Embryonic facial prominence (tissue), 1 donor: Measurements from ENCODE around the gene CCR8.
"Not testable (repeated sequence)": the region's sequence is repeated elsewhere in the genome, so short reads cannot be mapped to it uniquely, and the experiment has no call there.

ENCODE experiments used
- DNase-seq: peaks from one replicate; pipeline ENCODE4 v3.0.0-alpha.2; 2016; ENCODE audit errors: extremely low spot score

The CCR8 gene

GRCh38 chr3:39349080-39349479 lies 19.6 kb downstream of the CCR8 start:
- no peak for DNase-seq

DNA sequence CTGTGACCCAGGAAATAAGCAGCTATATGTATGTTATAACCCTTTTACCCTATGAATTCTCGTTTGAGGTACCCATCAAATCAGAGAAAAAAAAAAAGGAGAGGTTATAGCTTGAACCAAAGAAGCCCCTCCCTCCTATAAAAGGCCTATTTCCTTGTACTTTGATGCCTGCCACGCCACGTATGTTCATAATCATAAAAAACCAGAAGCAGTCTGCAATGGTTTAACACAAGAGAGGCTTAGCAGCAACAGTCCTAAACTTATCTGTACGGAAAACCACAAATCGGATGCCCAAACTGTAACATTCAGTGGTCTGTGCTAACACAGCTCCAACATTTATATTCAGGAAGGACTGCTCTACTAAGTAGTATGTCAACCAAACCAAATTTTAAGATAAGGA lies 21.2 kb downstream of the CCR8 start:
- no peak for DNase-seq

DNA sequence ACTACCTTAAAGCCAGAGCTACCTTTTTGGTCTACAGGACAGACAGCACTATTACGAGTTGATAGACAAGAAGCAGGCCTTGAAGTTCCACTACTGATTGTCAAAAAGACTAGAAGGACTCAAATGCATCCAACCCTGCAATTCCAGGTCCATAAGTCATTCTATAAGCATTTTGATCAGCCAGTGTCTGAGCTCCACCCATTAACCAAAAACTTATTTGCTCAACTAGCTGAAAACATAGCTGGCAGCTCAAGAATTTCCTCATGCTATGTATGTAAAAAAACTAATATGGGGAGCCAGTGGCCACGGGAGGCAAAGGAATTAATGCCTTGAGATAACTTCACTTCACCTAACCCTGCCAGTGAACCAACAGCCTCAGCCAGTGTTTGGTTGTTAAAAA lies 21.6 kb downstream of the CCR8 start:
- not testable (repeated sequence) for DNase-seq

DNA sequence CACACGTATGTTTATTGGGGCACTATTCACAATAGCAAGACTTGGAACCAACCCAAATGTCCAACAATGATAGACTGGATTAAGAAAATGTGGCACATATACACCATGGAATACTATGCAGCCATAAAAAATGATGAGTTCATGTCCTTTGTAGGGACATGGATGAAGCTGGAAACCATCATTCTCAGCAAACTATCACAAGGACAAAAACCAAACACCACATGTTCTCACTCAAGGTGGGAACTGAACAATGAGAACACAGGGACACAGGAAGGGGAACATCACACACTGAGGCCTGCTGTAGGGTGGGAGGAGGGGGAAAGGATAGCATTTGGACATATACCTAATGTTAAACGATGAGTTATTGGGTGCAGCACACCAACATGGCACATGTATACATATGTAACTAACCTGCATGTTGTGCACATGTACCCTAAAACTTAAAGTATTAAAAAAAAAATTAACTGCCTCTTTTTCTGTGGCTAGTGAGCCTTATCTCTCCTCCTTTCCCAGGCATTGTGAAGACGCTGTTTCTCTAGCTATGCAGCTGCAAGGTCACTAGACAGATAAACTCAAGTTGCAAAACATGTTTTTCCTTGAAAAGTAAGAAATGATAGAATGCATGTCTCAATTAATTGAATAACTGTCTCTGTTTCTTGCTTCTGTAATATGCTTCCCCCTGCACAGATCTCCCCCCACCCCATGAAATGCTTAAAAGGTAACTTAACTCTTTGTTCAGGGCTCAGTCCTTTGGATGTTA lies 23.8 kb downstream of the CCR8 start:
- DNase-seq = not testable (repeated sequence)

GRCh38 chr3:39358333-39358732 lies 28.8 kb downstream of the CCR8 start:
- no peak for DNase-seq

DNA sequence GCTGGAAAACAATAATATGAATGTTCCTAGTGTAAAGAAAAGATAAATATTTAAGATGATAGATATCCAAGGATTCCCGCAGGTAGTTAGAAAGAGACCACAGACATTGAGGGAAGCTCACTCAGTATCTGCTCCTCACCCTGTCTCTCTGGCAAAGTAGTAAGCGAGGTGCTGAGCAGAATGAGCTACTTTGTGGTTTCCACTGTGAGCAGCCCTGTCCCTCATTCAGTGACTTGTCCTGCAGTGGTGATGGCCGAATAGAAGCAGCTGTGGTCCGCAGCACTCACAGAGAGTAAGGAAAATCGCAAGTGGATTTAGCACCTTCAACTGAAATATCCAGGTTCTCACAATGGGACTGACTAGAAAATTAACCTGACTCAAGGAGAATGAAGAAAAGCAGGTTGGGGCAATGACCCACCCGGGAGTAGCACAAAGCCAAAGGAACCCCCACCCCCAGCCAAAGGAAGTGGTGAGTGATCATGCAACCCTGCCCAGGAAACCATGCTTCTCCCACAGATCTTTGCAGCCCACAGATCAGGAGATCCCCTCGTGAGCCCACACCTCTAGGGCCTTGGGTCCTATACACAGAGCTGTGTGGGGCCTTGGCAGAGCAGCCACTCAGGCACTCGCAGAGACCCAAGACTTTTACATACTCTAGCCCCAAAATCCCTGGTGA lies 31.9 kb downstream of the CCR8 start:
- no peak for DNase-seq

GRCh38 chr3:39362192-39362591 lies 32.7 kb downstream of the CCR8 start:
- no peak for DNase-seq

- no peak for DNase-seq
Measured at GRCh38 chr3:39362812-39363211, 33.3 kb downstream of the CCR8 start.

- DNase-seq = not testable (repeated sequence)
Measured at GRCh38 chr3:39370450-39370849, 40.9 kb downstream of the CCR8 start.

DNA sequence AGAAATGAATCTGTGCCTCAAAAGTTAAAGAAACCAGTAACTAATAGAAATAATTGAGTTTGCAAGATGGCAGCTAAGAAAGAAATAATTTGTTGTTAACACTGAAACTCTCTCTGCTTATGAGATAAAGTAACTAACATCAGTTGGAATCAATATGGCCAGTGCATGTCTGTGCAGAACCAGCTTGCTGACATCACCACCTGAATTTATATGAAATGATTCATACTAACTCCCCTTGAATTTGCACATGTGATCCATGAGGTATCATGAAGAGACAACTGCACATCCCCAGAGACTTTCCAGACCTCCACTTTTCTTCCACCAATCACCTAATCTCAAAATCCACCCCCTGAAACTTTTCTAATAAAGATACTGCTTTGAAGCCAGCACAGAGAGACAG lies 43.3 kb downstream of the CCR8 start:
- DNase-seq = no peak

GRCh38 chr3:39376959-39377634 lies 47.6 kb downstream of the CCR8 start:
- DNase-seq = no peak

DNA sequence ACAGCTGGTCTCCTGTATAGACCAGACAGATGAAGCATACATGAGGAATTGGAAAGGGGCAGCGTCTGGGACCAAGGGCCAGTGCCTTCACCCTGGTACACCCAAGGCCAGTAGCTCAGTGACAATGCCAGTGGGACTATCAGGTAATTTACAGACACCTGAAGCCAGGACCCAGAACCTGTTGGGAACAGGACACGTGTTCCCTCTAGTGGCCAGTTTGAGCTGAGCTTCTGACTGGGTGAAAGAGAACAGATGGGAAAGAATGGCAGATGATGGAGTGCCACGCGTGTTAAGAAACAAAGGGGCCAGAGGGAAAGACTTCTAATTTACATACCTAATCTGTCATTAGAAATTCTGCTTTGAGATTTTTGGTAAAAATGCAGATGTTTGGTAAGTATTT lies 48.6 kb downstream of the CCR8 start:
- no peak for DNase-seq

DNA sequence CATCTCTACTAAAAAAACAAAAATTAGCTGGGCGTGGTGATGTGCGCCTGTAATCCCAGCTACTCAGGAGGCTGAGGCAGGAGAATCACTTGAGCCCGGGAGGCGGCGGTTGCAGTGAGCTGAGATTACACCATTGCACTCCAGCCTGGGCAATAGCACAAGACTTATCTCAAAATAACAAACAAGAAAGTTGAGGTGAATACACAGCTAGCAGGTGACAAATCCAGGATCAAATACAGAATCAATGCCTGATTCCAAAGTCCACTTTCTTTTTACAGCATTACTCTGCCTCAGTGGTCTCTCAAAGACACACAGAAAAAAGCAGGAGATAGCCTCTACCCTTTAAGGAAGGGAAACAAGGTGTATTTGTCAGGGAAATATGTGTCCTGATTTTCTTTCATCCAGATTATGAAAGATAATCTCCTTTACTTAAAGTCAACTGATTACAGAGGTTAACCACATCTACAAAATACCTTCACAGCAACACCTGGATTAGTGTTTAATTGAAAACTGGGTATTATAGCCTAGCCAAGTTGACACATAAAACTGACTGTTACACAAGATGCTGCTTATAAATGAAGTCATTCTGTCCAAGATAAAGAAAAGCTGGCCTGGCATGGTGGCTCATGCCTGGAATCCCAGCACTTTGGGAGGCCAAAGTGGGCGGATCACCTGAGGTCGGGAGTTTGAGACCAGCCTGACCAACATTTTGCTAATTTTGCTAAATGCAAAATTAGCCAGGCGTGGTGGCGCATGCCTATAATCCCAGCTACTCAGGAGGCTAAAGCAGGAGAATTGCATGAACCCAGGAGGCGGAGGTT lies 49.7 kb downstream of the CCR8 start:
- DNase-seq = no peak

DNA sequence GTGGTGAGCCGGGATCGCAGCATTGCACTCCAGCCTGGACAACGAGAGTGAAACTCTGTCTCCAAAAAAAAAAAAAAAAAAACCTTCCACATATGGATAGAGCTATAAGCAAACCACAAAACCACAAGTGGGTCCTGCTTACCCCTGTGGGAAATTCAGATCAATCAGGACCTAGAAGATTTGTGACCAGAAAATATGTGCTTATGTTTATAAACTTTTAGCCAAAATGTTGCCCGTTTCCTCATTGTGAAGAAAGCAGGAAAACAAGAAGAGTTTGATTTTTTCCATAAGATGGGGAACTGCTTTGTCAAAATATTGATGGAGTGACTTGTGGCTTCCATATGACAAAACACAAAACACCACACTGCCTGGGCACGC lies 50.3 kb downstream of the CCR8 start:
- no peak for DNase-seq

GRCh38 chr3:39381432-39381831 lies 51.9 kb downstream of the CCR8 start:
- peak; percentile 4 for DNase-seq
